Measurements from ENCODE around the gene CST3.

- TF ChIP-seq CTCF (IDR thresholded peaks at IDR 0.05) (no peak), ZFX (IDR thresholded peaks at IDR 0.05; ENCODE audit: borderline replicate concordance) (no peak)
Measured at GRCh38 chr20:23649830-23650417, 12.2 kb upstream of the CST3 start.

All from 22Rv1 (cell line).